ENCODE measurements around the gene ASB15. TPM values are rescaled to one million over a fixed set of nuclear protein-coding genes. Genes with fewer than 3 reads are reported as not detected.

The ASB15 gene
- total RNA-seq, 1 experiment from 2014 or later, result not detected

DNA sequence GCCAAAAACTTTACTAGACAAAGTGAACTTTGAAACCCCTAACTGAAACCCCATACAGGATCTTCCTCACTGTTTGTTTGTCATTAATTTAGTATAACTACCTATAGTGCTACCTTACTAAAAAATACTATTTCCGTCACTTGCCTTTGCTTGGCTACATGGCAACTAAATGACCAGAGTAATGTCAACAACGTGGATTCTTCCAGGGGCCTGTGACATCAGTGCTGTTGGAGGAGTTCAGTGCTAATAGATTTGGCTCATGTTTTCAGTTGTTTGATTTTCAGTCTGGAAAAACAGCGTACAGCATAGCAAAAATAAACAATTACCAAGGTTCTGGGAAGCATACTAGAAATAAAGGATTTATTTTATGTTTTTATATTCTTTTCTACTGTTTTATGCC is 3.0 kb upstream of the ASB15 start:
- CTCF ChIA-PET, result no interaction called here

DNA sequence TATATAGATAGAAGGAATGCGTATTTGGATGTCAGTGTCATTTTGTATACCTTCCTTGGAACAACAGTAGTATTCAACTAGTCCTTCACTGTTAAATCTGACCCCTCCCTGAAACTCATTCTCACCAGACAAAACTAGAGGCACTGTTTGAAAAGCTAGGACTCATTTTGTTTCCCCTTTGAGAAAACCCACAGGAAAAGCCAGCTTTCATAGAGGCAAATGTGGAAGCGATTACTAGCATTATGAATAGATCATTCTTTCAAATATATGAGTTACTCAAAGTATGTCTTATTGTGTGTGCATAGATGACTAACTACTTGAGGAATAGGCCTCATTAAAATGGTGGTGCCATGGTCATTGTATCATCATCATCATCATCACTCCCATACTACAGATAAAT is 1.9 kb upstream of the ASB15 start:
- Histone ChIP-seq H3K36me3 (ENCODE audit: control insufficient read depth, insufficient read depth, low read length) (no peaks in the 10 kb centered on the region), H3K9me3 (ENCODE audit: control insufficient read depth, insufficient read depth, low read depth, low read length) (no peaks in the 10 kb centered on the region), H3K27me3 (ENCODE audit: control insufficient read depth, insufficient read depth, low read length) (no peaks in the 10 kb centered on the region), H3K4me1 (ENCODE audit: control insufficient read depth, insufficient read depth, low read length) (no peaks in the 10 kb centered on the region), H3K4me3 (ENCODE audit: low read depth in 2 of 2, low read length in 2 of 2) (no peak overlapping the region), H3K27ac (ENCODE audit: low read length) (no peak overlapping the region)
- TF ChIP-seq SIN3A (IDR thresholded peaks at IDR 0.05; ENCODE audit: borderline replicate concordance, insufficient read depth, low read depth, low read length) (no peak), TCF7L2 (IDR thresholded peaks at IDR 0.05; ENCODE audit: low read depth, low read length) (no peak), POLR2AphosphoS5 (IDR thresholded peaks at IDR 0.05; ENCODE audit: low read depth, low read length) (no peak)
- TF ChIP-seq, protein P1, sequence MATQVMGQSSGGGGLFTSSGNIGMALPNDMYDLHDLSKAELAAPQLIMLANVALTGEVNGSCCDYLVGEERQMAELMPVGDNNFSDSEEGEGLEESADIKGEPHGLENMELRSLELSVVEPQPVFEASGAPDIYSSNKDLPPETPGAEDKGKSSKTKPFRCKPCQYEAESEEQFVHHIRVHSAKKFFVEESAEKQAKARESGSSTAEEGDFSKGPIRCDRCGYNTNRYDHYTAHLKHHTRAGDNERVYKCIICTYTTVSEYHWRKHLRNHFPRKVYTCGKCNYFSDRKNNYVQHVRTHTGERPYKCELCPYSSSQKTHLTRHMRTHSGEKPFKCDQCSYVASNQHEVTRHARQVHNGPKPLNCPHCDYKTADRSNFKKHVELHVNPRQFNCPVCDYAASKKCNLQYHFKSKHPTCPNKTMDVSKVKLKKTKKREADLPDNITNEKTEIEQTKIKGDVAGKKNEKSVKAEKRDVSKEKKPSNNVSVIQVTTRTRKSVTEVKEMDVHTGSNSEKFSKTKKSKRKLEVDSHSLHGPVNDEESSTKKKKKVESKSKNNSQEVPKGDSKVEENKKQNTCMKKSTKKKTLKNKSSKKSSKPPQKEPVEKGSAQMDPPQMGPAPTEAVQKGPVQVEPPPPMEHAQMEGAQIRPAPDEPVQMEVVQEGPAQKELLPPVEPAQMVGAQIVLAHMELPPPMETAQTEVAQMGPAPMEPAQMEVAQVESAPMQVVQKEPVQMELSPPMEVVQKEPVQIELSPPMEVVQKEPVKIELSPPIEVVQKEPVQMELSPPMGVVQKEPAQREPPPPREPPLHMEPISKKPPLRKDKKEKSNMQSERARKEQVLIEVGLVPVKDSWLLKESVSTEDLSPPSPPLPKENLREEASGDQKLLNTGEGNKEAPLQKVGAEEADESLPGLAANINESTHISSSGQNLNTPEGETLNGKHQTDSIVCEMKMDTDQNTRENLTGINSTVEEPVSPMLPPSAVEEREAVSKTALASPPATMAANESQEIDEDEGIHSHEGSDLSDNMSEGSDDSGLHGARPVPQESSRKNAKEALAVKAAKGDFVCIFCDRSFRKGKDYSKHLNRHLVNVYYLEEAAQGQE (IDR thresholded peaks at IDR 0.05; ENCODE audit: insufficient read depth in 1 of 2, low read depth in 2 of 2, low read length in 1 of 2), result no peak
- TF ChIP-seq, protein P2, sequence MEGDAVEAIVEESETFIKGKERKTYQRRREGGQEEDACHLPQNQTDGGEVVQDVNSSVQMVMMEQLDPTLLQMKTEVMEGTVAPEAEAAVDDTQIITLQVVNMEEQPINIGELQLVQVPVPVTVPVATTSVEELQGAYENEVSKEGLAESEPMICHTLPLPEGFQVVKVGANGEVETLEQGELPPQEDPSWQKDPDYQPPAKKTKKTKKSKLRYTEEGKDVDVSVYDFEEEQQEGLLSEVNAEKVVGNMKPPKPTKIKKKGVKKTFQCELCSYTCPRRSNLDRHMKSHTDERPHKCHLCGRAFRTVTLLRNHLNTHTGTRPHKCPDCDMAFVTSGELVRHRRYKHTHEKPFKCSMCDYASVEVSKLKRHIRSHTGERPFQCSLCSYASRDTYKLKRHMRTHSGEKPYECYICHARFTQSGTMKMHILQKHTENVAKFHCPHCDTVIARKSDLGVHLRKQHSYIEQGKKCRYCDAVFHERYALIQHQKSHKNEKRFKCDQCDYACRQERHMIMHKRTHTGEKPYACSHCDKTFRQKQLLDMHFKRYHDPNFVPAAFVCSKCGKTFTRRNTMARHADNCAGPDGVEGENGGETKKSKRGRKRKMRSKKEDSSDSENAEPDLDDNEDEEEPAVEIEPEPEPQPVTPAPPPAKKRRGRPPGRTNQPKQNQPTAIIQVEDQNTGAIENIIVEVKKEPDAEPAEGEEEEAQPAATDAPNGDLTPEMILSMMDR (IDR thresholded peaks at IDR 0.05), result no peak
- BruUV-seq (replicated peaks), result no TSS peak
- ATAC-seq (no peak), DNase-seq (ENCODE audit: low read depth, low spot score) (no peak)
- intact Hi-C loops (cut with micrococcal nuclease; ENCODE audit: unreplicated experiment), result no loop called here
- ChIA-PET CTCF (no interaction called here), POLR2A (no interaction called here)
- in situ Hi-C loops (cut with HindIII; ENCODE audit: low pct_unique_long_range_greater_than_20kb, low sequenced_read_pairs), result no loop called here

More for the DNA sequence above, 3.0 kb upstream of the ASB15 start:
- no peaks in the 10 kb centered on the region for H3K4me1 ChIP-seq (ENCODE audit: control insufficient read depth, insufficient read depth, low read length)
- no peak overlapping the region for H3K27ac ChIP-seq (ENCODE audit: low read length)
- no peak for TF ChIP-seq TCF7L2 (IDR thresholded peaks at IDR 0.05; ENCODE audit: low read depth, low read length)
- TF ChIP-seq, protein P1 (IDR thresholded peaks at IDR 0.05; ENCODE audit: insufficient read depth in 1 of 2, low read depth in 2 of 2, low read length in 1 of 2), result no peak
- no peak for TF ChIP-seq SIN3A (IDR thresholded peaks at IDR 0.05; ENCODE audit: borderline replicate concordance, insufficient read depth, low read depth, low read length)
- no peak for TF ChIP-seq POLR2AphosphoS5 (IDR thresholded peaks at IDR 0.05; ENCODE audit: low read depth, low read length)
- TF ChIP-seq, protein P2 (IDR thresholded peaks at IDR 0.05), result no peak
- in situ Hi-C loops (cut with HindIII; ENCODE audit: low pct_unique_long_range_greater_than_20kb, low sequenced_read_pairs), result no loop called here
- intact Hi-C loops (cut with micrococcal nuclease; ENCODE audit: unreplicated experiment), result no loop called here
- H3K36me3 ChIP-seq (ENCODE audit: control insufficient read depth, insufficient read depth, low read length), result no peaks in the 10 kb centered on the region
- DNase-seq (ENCODE audit: low read depth, low spot score) (no peak), ATAC-seq (no peak)
- no peaks in the 10 kb centered on the region for H3K27me3 ChIP-seq (ENCODE audit: control insufficient read depth, insufficient read depth, low read length)
- POLR2A ChIA-PET, result no interaction called here
- H3K4me3 ChIP-seq (ENCODE audit: low read depth in 2 of 2, low read length in 2 of 2), result no peak overlapping the region
- no peaks in the 10 kb centered on the region for H3K9me3 ChIP-seq (ENCODE audit: control insufficient read depth, insufficient read depth, low read depth, low read length)
- no TSS peak for BruUV-seq (replicated peaks)

Data from Panc1 (cell line).